GM18499 (cell line): ENCODE data around the gene C2CD5.
"Not testable (repeated sequence)": the region's sequence is repeated elsewhere in the genome, so short reads cannot be mapped to it uniquely, and the experiment has no call there.

ENCODE experiments used
- ATAC-seq: cut with Tn5 transposase; IDR thresholded peaks from one replicate; pipeline ENCODE4 v1.9.1; 2021; ENCODE audit warnings: moderate number of reproducible peaks; ENCODE audit not compliant: insufficient read depth, unreplicated experiment

C2CD5 gene

GRCh38 chr12:22481547-22482104 lies 62.7 kb downstream of the C2CD5 start:
- no peak for ATAC-seq

- not testable (repeated sequence) for ATAC-seq
Measured at GRCh38 chr12:22480814-22481213, 63.5 kb downstream of the C2CD5 start.

GRCh38 chr12:22480016-22480415 lies 64.3 kb downstream of the C2CD5 start:
- ATAC-seq: no peak

GRCh38 chr12:22477894-22478287 lies 66.5 kb downstream of the C2CD5 start:
- ATAC-seq: no peak

GRCh38 chr12:22477166-22477893 lies 67.0 kb downstream of the C2CD5 start:
- no peak for ATAC-seq

- ATAC-seq: no peak
Measured at GRCh38 chr12:22476133-22476532, 68.2 kb downstream of the C2CD5 start.

GRCh38 chr12:22474970-22475720 lies 69.2 kb downstream of the C2CD5 start:
- no peak for ATAC-seq

GRCh38 chr12:22473212-22473611 lies 71.1 kb downstream of the C2CD5 start:
- ATAC-seq: peak; percentile 46

- ATAC-seq: no peak
Measured at GRCh38 chr12:22467190-22467589, 77.2 kb downstream of the C2CD5 start.

GRCh38 chr12:22463306-22463705 lies 81.0 kb downstream of the C2CD5 start:
- ATAC-seq: no peak

- ATAC-seq: no peak
Measured at GRCh38 chr12:22461786-22462185, 82.6 kb downstream of the C2CD5 start.

- no peak for ATAC-seq
Measured at GRCh38 chr12:22459838-22460490, 84.4 kb downstream of the C2CD5 start.

GRCh38 chr12:22458298-22458937 lies 85.9 kb downstream of the C2CD5 start:
- ATAC-seq: no peak

GRCh38 chr12:22457085-22457484 lies 87.3 kb downstream of the C2CD5 start:
- ATAC-seq: no peak

GRCh38 chr12:22453511-22453910 lies 90.8 kb downstream of the C2CD5 start:
- no peak for ATAC-seq

GRCh38 chr12:22447223-22447622 lies 97.1 kb downstream of the C2CD5 start:
- ATAC-seq: no peak

GRCh38 chr12:22444317-22444665 lies 100.1 kb downstream of the C2CD5 start:
- not testable (repeated sequence) for ATAC-seq

- ATAC-seq: peak; percentile 98
Measured at GRCh38 chr12:22443379-22444316, 100.7 kb downstream of the C2CD5 start.

- ATAC-seq: no peak
Measured at GRCh38 chr12:22437031-22437806, 107.1 kb downstream of the C2CD5 start.
